Mammary epithelial cell (primary cell): ENCODE results near the gene CEL.

ENCODE experiments used
- EZH2 ChIP-seq: IDR thresholded peaks from 2 replicates; pipeline ENCODE4 v1.6.1; 2012; ENCODE audit warnings: low read length, inconsistent platforms, borderline replicate concordance
- TF ChIP-seq, protein P1 (sequence below), 2 donors: IDR thresholded peaks in 1 of 2; conservative IDR thresholded peaks in 1 of 2; 2 replicates each; pipeline ENCODE4 v1.5.1; 2011 to 2012; ENCODE audit warnings: inconsistent platforms in 2 of 2, low read length in 2 of 2, mild to moderate bottlenecking in 2 of 2, control low read depth in 1 of 2, low read depth in 1 of 2; ENCODE audit not compliant: insufficient read depth in 1 of 2; ENCODE audit errors: extremely low read depth in 1 of 2

- TF ChIP-seq, protein P1, sequence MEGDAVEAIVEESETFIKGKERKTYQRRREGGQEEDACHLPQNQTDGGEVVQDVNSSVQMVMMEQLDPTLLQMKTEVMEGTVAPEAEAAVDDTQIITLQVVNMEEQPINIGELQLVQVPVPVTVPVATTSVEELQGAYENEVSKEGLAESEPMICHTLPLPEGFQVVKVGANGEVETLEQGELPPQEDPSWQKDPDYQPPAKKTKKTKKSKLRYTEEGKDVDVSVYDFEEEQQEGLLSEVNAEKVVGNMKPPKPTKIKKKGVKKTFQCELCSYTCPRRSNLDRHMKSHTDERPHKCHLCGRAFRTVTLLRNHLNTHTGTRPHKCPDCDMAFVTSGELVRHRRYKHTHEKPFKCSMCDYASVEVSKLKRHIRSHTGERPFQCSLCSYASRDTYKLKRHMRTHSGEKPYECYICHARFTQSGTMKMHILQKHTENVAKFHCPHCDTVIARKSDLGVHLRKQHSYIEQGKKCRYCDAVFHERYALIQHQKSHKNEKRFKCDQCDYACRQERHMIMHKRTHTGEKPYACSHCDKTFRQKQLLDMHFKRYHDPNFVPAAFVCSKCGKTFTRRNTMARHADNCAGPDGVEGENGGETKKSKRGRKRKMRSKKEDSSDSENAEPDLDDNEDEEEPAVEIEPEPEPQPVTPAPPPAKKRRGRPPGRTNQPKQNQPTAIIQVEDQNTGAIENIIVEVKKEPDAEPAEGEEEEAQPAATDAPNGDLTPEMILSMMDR (conservative IDR thresholded peaks at IDR 0.05 in 1 of 2, IDR thresholded peaks at IDR 0.05 in 1 of 2; ENCODE audit: extremely low read depth in 1 of 2, insufficient read depth in 1 of 2, low read depth in 1 of 2, low read length in 2 of 2), result no peak
- no peak for TF ChIP-seq EZH2
Measured at GRCh38 chr9:133103987-133104505, 42.3 kb downstream of the CEL start.
